ENCODE measurements around the gene SERINC5. TPM values are rescaled to one million over a fixed set of nuclear protein-coding genes. Genes with fewer than 3 reads are reported as not detected.

The SERINC5 gene
- total RNA-seq, 1 donor from 2014 or later, result 21.2 TPM

DNA sequence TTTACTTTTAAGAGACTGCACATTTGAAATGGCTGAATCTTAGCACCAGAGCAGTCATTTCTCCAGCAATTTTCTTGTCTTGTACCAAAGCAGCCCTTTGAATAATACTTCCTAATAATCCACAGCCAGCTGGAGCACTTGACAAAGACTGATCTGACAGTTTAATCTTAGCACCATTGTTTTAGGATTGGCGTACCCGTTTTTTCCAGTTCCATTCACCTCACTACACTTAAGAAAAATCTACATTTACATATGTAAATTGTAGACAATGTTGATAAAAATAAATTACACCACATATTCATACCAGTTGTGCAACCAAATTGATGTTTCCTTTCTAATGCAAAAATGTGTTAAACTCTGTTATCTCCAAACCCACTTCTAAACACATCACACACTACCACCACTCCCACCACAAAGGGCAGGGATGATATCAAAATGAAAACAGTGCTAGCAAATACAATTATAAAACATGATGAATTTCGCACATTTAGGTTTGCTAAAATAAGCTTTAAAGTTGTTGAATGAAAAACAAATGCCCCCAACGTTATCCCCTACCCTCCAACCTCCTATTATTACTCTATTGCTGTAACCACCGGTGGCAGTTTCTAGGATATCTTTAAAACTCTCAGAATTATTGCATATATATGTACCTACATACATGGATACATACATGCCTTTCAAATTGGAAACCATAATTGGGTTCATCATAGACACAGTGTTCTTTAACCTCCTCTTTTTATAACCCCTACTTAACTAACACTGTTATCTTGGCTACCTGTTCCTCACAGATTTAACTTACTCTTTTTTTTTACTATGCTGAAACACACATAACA lies 21.5 kb downstream of the SERINC5 start:
- intact Hi-C loops (cut with micrococcal nuclease), result loop anchor here (1.0 to 2.0 kb wide), 4 partner anchors 12 to 108 kb away; no protein-coding TSS in a partner anchor
- Mint-ChIP-seq H3K9me3 (no peaks in the 10 kb centered on the region), H3K4me3 (no peak overlapping the region), H3K4me1 (ENCODE audit: low read depth) (peaks cover 35% of the 10 kb centered on the region), H3K36me3 (ENCODE audit: low read depth) (peaks cover 17% of the 10 kb centered on the region), H3K27ac (peak overlapping the region; percentile 25), H3K27me3 (ENCODE audit: insufficient read depth) (no peaks in the 10 kb centered on the region)
- no peak for DNase-seq (ENCODE audit: low spot score)

DNA sequence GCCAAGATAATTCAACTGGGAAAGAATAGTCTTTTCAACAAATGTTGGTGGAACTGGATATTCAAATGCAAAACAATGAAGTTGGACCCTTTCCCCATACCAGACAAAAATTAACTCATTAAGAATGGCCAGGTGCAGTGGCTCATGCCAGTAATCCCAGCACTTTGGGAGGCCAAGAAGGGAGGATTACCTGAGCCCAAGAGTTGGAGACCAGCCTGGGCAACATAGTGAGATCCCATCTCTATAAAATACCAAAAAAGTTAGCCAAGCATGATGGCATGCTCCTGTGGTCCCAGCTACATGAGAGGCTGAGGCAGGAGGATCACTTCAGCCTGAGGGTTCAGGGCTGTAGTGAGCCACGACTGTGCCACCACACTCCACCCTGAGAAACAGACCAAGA lies 24.2 kb downstream of the SERINC5 start:
- peaks cover 26% of the 10 kb centered on the region for H3K4me1 Mint-ChIP-seq (ENCODE audit: low read depth)
- H3K4me3 Mint-ChIP-seq, result no peak overlapping the region
- no peak overlapping the region for H3K27ac Mint-ChIP-seq
- no peaks in the 10 kb centered on the region for H3K27me3 Mint-ChIP-seq (ENCODE audit: insufficient read depth)
- no peak for DNase-seq (ENCODE audit: low spot score)
- intact Hi-C loops (cut with micrococcal nuclease), result no loop called here
- H3K9me3 Mint-ChIP-seq, result no peaks in the 10 kb centered on the region
- peaks cover 8% of the 10 kb centered on the region for H3K36me3 Mint-ChIP-seq (ENCODE audit: low read depth)

DNA sequence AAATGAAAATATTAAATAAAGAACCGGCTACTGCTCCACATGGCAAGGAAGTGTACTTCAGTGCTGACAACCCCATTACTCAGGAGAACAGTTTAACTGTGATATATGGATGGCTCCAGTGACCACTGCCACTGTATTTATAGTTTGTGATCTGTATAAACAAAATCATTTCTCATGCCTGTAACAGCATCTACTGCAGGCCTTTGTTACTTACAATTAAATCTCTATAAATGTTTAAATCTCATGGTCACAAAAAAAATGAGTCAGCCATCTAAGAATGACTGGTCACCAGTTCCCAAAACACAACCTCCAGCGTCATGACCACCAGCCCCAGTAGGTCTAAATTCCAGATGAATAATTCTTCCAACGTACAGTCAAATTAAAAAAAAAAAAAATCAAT lies 24.6 kb downstream of the SERINC5 start:
- Mint-ChIP-seq H3K9me3 (no peaks in the 10 kb centered on the region), H3K36me3 (ENCODE audit: low read depth) (peaks cover 10% of the 10 kb centered on the region), H3K4me1 (ENCODE audit: low read depth) (peaks cover 28% of the 10 kb centered on the region), H3K4me3 (no peak overlapping the region), H3K27ac (no peak overlapping the region), H3K27me3 (ENCODE audit: insufficient read depth) (no peaks in the 10 kb centered on the region)
- intact Hi-C loops (cut with micrococcal nuclease), result no loop called here
- DNase-seq (ENCODE audit: low spot score), result no peak

DNA sequence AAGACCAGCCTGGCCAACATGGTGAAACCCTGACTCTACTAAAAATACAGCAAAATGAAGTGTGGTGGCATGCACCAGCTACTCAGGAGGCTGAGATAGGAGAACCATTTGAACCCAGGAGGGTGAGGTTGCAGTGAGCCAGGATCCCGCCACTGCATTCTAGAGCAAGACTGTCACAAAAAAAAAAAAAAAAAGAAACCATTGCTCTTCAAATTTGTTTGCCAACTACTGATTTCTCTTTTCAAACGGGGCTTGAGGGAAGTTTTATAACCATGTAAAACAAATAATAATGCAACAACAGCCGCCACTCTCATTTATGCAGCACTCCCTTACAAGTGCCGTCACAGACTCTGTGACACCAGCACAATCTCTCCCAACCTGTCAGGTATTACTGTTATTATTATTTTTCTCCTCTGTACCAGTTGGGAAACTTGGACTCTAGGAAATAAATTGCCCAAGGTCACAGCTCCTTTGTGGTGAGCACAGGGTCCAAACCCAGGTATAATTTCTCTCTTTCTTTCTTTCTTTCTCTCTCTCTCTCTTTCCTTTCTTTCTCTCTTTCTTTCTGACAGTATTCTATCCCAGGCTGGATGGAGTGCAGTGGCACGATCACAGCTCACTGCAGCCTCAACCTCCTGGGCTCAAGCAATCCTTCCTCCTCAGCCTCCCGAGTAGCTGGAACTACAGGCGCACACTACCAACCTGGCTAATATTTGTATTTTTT lies 25.4 kb downstream of the SERINC5 start:
- H3K27ac Mint-ChIP-seq, result no peak overlapping the region
- H3K9me3 Mint-ChIP-seq, result no peaks in the 10 kb centered on the region
- intact Hi-C loops (cut with micrococcal nuclease), result no loop called here
- peaks cover 8% of the 10 kb centered on the region for H3K36me3 Mint-ChIP-seq (ENCODE audit: low read depth)
- no peak for DNase-seq (ENCODE audit: low spot score)
- no peak overlapping the region for H3K4me3 Mint-ChIP-seq
- no peaks in the 10 kb centered on the region for H3K27me3 Mint-ChIP-seq (ENCODE audit: insufficient read depth)
- peaks cover 29% of the 10 kb centered on the region for H3K4me1 Mint-ChIP-seq (ENCODE audit: low read depth)

DNA sequence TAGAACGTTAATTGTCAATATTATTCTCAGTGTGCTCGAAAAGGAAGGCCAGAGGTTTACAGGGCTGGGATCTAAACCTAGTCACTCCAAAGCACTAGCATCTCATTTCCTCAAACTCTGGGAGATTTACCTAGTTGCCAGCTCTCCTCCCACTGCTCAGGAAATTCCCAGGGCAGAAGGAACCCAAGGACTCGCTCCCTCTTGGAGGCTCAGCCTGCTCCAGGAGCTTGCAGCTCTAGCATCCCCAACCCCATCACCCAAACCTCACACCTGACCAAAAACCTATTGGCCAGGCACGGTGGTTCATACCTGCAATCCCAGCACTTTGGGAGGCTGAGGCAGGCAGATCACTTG lies 26.0 kb downstream of the SERINC5 start:
- no peak overlapping the region for H3K27ac Mint-ChIP-seq
- H3K36me3 Mint-ChIP-seq (ENCODE audit: low read depth), result peaks cover 12% of the 10 kb centered on the region
- peaks cover 33% of the 10 kb centered on the region for H3K4me1 Mint-ChIP-seq (ENCODE audit: low read depth)
- H3K4me3 Mint-ChIP-seq, result no peak overlapping the region
- no peak for DNase-seq (ENCODE audit: low spot score)
- no peaks in the 10 kb centered on the region for H3K9me3 Mint-ChIP-seq
- H3K27me3 Mint-ChIP-seq (ENCODE audit: insufficient read depth), result no peaks in the 10 kb centered on the region
- intact Hi-C loops (cut with micrococcal nuclease), result no loop called here

DNA sequence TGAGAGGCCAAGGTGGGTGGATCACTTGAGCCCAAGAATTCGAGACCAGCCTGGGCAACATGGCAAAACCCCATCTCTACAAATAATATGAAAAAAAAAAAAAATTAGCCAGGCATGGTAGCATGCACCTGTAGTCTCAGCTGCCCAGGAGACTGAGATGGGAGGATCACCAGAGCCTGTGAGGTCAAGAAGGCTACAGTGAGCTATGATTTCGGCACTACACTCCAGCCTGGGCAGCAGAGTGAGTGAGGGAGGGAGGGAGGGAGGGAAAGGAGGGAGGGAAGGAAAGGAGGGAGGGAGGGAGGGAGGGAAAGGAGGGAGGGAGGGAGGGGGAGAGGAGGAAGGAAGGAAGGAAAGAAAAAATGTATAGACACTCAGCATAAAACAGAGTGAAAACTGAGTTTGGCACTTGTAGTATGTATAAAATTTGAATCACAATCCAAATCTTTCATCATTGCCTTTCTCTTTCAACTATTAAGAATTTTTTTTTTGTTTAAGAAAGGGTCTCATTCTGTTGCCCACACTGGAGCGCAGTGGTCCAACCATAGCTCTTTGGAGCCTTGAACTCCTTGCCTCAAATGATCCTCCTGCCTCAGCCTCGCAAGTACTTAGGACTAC lies 27.8 kb downstream of the SERINC5 start:
- intact Hi-C loops (cut with micrococcal nuclease), result no loop called here
- H3K4me3 Mint-ChIP-seq, result no peak overlapping the region
- H3K27ac Mint-ChIP-seq, result no peak overlapping the region
- peaks cover 12% of the 10 kb centered on the region for H3K36me3 Mint-ChIP-seq (ENCODE audit: low read depth)
- no peak for DNase-seq (ENCODE audit: low spot score)
- no peaks in the 10 kb centered on the region for H3K27me3 Mint-ChIP-seq (ENCODE audit: insufficient read depth)
- peaks cover 24% of the 10 kb centered on the region for H3K4me1 Mint-ChIP-seq (ENCODE audit: low read depth)
- no peaks in the 10 kb centered on the region for H3K9me3 Mint-ChIP-seq

DNA sequence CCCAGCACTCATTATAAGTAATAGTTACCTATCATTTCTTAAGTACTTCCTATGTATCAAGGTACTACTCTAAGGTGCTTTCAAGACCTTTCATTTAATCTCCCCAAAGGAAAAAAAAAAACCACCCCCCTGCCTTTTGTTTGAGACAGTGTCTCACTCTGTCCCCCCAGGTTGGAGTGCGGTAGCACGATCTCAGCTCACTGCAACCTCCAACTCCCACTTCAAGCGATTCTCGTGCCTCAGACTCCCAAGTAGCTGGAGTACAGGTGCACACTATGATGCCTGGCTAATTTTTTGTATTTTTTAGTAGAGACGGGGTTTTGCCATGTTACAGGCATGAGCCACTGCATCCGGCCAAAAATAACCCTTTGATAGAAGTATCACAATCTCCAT lies 29.9 kb downstream of the SERINC5 start:
- DNase-seq (ENCODE audit: low spot score), result no peak
- H3K9me3 Mint-ChIP-seq, result no peaks in the 10 kb centered on the region
- peaks cover 24% of the 10 kb centered on the region for H3K4me1 Mint-ChIP-seq (ENCODE audit: low read depth)
- no peak overlapping the region for H3K4me3 Mint-ChIP-seq
- intact Hi-C loops (cut with micrococcal nuclease), result no loop called here
- no peak overlapping the region for H3K27ac Mint-ChIP-seq
- H3K27me3 Mint-ChIP-seq (ENCODE audit: insufficient read depth), result no peaks in the 10 kb centered on the region
- H3K36me3 Mint-ChIP-seq (ENCODE audit: low read depth), result peaks cover 14% of the 10 kb centered on the region

DNA sequence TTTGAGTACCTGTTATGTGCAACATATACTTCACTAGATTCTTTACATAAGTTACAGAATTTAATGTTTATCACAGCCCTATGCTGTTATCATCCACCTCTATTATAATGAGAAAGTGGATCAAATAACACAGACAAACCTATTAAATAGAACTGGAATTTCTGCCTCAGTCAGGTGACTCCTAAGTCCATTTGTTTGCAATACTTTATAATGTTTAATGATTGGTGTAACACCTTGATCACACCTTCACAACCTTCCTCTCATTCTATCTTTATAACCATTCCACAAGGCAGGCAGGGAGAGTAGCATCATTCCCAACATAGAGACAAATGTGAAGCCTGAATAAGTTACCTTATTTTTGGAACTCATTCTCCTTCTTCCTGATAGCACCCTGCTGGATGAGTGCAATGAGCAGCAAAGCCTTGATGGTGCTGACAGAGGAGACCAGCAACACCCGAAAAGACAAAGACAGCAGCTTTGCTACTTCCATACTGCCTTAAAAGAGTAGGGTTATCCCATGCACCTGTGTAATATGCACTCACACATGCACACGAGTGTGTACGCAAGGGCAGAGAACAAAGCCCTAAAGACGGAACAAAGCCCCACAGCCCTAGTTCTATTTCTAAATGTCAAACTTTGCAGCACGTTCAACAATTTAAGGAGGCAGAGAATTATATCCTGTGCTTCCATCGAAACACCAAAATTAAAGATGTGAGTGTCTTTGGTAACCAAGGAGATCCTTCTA lies 30.5 kb downstream of the SERINC5 start:
- Mint-ChIP-seq H3K9me3 (no peaks in the 10 kb centered on the region), H3K27ac (no peak overlapping the region), H3K4me3 (no peak overlapping the region), H3K36me3 (ENCODE audit: low read depth) (peaks cover 17% of the 10 kb centered on the region), H3K4me1 (ENCODE audit: low read depth) (peaks cover 24% of the 10 kb centered on the region), H3K27me3 (ENCODE audit: insufficient read depth) (no peaks in the 10 kb centered on the region)
- intact Hi-C loops (cut with micrococcal nuclease), result no loop called here
- no peak for DNase-seq (ENCODE audit: low spot score)

DNA sequence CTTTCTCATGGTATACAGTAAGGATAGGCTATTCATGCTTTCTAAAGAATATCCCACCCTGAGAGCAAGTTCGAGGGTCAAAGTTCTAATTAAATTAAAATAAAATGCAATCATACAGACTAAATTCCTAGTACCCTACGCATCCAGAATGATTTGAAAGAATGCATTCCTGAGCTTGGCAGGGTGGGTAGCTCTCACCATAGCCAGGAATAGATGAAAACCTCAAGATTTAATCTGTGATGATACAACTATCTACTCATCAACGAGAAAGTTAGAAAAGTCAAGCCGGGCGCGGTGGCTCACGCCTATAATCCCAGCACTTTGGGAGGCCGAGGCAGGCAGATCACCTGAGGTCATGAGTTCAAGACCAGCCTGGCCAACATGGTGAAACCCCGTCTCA lies 32.3 kb downstream of the SERINC5 start:
- peaks cover 15% of the 10 kb centered on the region for H3K36me3 Mint-ChIP-seq (ENCODE audit: low read depth)
- DNase-seq (ENCODE audit: low spot score), result no peak
- intact Hi-C loops (cut with micrococcal nuclease), result no loop called here

DNA sequence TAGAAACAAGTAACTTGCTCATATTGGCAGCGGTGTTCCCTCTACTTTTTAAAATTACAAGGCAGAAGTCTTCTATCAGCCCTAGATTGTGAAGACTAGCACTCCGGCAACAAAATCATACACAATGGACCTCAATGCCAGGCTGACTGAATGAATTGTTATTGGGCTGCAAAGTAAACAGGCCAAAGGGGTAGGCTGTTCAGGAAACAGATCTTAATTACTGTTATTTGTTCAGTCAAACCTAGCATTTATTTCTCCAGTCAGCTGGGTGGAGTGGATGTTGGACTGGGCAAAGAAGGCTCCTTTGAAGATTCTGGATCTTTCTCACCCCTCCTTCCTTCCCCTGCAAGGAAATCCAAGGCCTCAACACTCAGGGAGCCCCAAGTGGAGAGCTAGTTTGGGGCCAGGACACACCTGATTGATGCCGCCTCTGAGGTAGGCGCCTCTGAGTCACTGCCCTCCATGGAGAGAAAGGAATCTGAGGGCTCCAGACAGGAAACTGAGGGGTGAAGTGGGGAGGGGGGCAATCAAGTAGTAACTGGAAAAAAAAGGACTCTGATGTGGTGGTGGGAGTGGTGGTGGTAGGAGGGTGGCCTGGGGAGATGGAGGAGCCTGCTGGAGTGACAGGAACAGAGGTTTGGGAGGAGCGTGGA lies 35.5 kb downstream of the SERINC5 start:
- H3K27ac Mint-ChIP-seq, result peak overlapping the region; percentile 43
- H3K27me3 Mint-ChIP-seq (ENCODE audit: insufficient read depth), result no peaks in the 10 kb centered on the region
- H3K4me1 Mint-ChIP-seq (ENCODE audit: low read depth), result peaks cover 47% of the 10 kb centered on the region
- no peak overlapping the region for H3K4me3 Mint-ChIP-seq
- H3K36me3 Mint-ChIP-seq (ENCODE audit: low read depth), result peaks cover 17% of the 10 kb centered on the region
- no peak for DNase-seq (ENCODE audit: low spot score)
- intact Hi-C loops (cut with micrococcal nuclease), result no loop called here
- no peaks in the 10 kb centered on the region for H3K9me3 Mint-ChIP-seq

More for the DNA sequence above, 32.3 kb downstream of the SERINC5 start:
- Mint-ChIP-seq H3K27ac (no peak overlapping the region), H3K4me3 (no peak overlapping the region), H3K9me3 (no peaks in the 10 kb centered on the region), H3K4me1 (ENCODE audit: low read depth) (peaks cover 27% of the 10 kb centered on the region), H3K27me3 (ENCODE audit: insufficient read depth) (no peaks in the 10 kb centered on the region)

DNA sequence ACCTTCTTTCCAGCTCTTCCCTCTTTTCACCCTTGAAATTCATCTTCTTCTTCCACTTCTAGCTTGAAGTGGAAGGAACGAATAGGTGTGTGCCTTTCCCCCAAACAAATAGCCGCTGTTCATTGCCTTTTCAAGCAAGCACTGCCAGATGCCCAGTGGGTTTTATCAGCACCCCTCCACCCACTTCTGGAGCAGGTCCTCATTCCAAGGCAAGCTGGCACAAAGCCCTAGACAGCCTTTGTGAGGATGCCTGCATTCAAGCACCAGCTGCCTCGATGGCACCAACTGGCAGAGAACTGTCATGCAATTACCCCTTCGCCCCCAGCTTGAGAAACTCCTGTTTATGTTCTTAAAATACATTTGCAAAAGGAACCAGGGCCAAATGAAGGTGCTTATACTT lies 36.5 kb downstream of the SERINC5 start:
- H3K27ac Mint-ChIP-seq, result peak overlapping the region; percentile 20
- no peak overlapping the region for H3K4me3 Mint-ChIP-seq
- peaks cover 18% of the 10 kb centered on the region for H3K36me3 Mint-ChIP-seq (ENCODE audit: low read depth)
- no peaks in the 10 kb centered on the region for H3K27me3 Mint-ChIP-seq (ENCODE audit: insufficient read depth)
- intact Hi-C loops (cut with micrococcal nuclease), result loop anchor here (2.0 kb wide), 1 partner anchor 15 kb away; no protein-coding TSS in a partner anchor
- H3K4me1 Mint-ChIP-seq (ENCODE audit: low read depth), result peaks cover 48% of the 10 kb centered on the region
- H3K9me3 Mint-ChIP-seq, result no peaks in the 10 kb centered on the region
- no peak for DNase-seq (ENCODE audit: low spot score)

DNA sequence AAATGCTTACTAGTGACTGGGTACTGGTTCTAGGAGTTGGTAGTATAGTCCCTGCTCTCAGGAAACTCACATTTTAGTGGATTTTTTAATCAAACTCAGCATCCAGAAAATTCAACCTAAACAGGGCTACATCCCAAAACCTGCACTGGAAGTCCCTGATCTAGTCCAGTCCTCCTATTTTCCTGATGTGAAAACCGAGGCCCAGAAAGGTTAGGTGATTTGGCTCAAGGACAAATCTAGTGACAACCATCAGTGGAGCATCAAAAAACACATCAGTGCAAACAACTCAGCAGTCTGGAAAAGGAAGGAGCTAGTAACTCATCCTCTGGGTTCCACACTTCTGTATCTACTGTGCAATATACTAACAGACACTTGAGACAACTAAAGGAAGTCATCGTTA lies 38.2 kb downstream of the SERINC5 start:
- H3K27ac Mint-ChIP-seq, result peak overlapping the region; percentile 32
- H3K4me3 Mint-ChIP-seq, result no peak overlapping the region
- no peaks in the 10 kb centered on the region for H3K9me3 Mint-ChIP-seq
- H3K27me3 Mint-ChIP-seq (ENCODE audit: insufficient read depth), result no peaks in the 10 kb centered on the region
- H3K4me1 Mint-ChIP-seq (ENCODE audit: low read depth), result peaks cover 61% of the 10 kb centered on the region
- peaks cover 22% of the 10 kb centered on the region for H3K36me3 Mint-ChIP-seq (ENCODE audit: low read depth)
- no peak for DNase-seq (ENCODE audit: low spot score)
- intact Hi-C loops (cut with micrococcal nuclease), result loop anchor here (2.0 kb wide), 1 partner anchor 17 kb away; no protein-coding TSS in a partner anchor

Measured in activated T-helper 1 cell treated with anti-CD3 and anti-CD28 coated beads, Interleukin-12 subunit alpha, Interleukin-12 subunit beta, Interleukin-2, Interleukin-4 antibody, amounts not matched to agents 30 ng/mL and 10 ng/mL and 1 ng/mL, durations not matched to agents 14 hours and 24 hours and 36 hours (primary cell).